ENCODE data around the gene SMIM13.

The SMIM13 gene

DNA sequence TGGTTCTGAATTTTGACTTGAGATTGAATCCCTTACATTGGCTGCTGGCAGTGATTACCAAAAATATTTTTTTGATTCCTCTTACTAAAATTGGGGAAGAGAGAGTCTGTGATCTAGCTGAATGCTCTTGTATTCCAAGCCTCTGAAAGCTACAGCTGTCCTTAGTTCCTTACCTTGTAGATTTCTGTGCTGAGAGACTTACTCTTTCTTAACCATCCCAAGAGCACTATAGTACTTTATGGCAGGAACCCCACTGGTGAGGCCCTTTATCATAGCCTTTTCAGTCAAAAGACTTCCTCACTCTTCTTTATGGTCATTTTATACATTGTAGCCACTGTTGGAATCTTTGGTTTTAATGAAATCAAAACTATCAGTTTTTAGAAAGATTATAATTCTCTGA is 37.0 kb downstream of the SMIM13 start:
- Histone ChIP-seq H3K4me3 (ENCODE audit: insufficient read depth, low read length, poor library complexity, severe bottlenecking) (no peak overlapping the region), H3K9me2 (replicated peaks; ENCODE audit: insufficient read depth, low read length) (no peaks in the 10 kb centered on the region), H3K27me3 (ENCODE audit: low read length) (no peaks in the 10 kb centered on the region), H3K4me2 (ENCODE audit: low read depth, low read length, poor library complexity, severe bottlenecking) (no peak overlapping the region), H3F3A (ENCODE audit: insufficient read depth) (peaks cover 6% of the 10 kb centered on the region; the same call in 1 of the 2 replicates), H3K9ac (ENCODE audit: low read length) (no peak overlapping the region), H4K20me1 (ENCODE audit: low read depth, low read length) (peaks cover 16% of the 10 kb centered on the region), H3K9me3 (ENCODE audit: insufficient read depth, low read length) (no peaks in the 10 kb centered on the region), H3K36me3 (ENCODE audit: low read length) (peaks cover 14% of the 10 kb centered on the region), H3K27ac (ENCODE audit: low read depth, low read length) (no peak overlapping the region), H2AFZ (ENCODE audit: low read depth, low read length, severe bottlenecking) (no peak overlapping the region), H3K79me2 (ENCODE audit: insufficient read depth, low read length) (peaks cover 82% of the 10 kb centered on the region)
- TF ChIP-seq, protein P1, sequence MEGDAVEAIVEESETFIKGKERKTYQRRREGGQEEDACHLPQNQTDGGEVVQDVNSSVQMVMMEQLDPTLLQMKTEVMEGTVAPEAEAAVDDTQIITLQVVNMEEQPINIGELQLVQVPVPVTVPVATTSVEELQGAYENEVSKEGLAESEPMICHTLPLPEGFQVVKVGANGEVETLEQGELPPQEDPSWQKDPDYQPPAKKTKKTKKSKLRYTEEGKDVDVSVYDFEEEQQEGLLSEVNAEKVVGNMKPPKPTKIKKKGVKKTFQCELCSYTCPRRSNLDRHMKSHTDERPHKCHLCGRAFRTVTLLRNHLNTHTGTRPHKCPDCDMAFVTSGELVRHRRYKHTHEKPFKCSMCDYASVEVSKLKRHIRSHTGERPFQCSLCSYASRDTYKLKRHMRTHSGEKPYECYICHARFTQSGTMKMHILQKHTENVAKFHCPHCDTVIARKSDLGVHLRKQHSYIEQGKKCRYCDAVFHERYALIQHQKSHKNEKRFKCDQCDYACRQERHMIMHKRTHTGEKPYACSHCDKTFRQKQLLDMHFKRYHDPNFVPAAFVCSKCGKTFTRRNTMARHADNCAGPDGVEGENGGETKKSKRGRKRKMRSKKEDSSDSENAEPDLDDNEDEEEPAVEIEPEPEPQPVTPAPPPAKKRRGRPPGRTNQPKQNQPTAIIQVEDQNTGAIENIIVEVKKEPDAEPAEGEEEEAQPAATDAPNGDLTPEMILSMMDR (IDR thresholded peaks at IDR 0.05; ENCODE audit: insufficient read depth, low read length, poor library complexity, severe bottlenecking) = no peak
- TF ChIP-seq EZH2phosphoT487 (conservative IDR thresholded peaks at IDR 0.05; ENCODE audit: low read length) = no peak

DNA sequence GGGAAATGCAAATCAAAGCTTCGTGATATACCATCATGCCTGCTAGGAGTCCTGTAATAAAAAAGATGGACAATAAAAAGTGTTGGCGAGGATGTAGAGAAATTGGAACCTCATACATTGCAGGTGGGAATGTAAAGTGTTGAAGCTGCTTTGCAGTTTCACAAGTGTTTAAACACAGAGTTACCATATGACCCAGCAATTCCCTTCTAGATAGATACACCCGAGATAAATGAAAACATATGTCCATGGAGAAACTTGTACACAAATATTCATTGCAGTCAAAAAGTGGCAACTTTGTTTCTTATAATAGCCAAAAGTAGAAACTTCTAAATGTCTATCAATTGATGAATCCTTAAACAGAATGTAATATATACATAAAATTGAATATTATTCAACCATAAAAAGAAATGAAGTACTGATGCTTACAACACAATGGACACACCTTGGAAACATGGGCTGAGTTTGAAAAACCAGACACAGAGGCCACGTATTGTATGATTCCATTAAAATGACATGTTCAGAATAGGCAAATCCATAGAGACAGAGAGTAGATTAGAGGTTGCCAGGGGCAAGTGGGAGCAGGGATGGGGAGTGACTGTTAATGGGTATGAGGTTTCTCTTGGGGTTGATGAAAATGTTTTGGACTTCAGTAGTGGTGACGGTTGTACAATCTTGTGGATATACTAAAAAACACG is 38.7 kb downstream of the SMIM13 start:
- H3K9ac ChIP-seq (ENCODE audit: low read length) = no peak overlapping the region
- no peaks in the 10 kb centered on the region for H3K27me3 ChIP-seq (ENCODE audit: low read length)
- H3K36me3 ChIP-seq (ENCODE audit: low read length) = peaks cover 28% of the 10 kb centered on the region
- no peak overlapping the region for H2AFZ ChIP-seq (ENCODE audit: low read depth, low read length, severe bottlenecking)
- H3K9me3 ChIP-seq (ENCODE audit: insufficient read depth, low read length) = no peaks in the 10 kb centered on the region
- peaks cover 65% of the 10 kb centered on the region for H3K79me2 ChIP-seq (ENCODE audit: insufficient read depth, low read length)
- no peak overlapping the region for H3K27ac ChIP-seq (ENCODE audit: low read depth, low read length)
- TF ChIP-seq EZH2phosphoT487 (conservative IDR thresholded peaks at IDR 0.05; ENCODE audit: low read length) = no peak
- TF ChIP-seq, protein P1 (IDR thresholded peaks at IDR 0.05; ENCODE audit: insufficient read depth, low read length, poor library complexity, severe bottlenecking) = no peak
- no peak overlapping the region for H3K4me3 ChIP-seq (ENCODE audit: insufficient read depth, low read length, poor library complexity, severe bottlenecking)
- H4K20me1 ChIP-seq (ENCODE audit: low read depth, low read length) = peaks cover 16% of the 10 kb centered on the region
- H3K9me2 ChIP-seq (replicated peaks; ENCODE audit: insufficient read depth, low read length) = no peaks in the 10 kb centered on the region
- no peak overlapping the region for H3K4me2 ChIP-seq (ENCODE audit: low read depth, low read length, poor library complexity, severe bottlenecking)
- peaks cover 11% of the 10 kb centered on the region for H3F3A ChIP-seq (ENCODE audit: insufficient read depth)

DNA sequence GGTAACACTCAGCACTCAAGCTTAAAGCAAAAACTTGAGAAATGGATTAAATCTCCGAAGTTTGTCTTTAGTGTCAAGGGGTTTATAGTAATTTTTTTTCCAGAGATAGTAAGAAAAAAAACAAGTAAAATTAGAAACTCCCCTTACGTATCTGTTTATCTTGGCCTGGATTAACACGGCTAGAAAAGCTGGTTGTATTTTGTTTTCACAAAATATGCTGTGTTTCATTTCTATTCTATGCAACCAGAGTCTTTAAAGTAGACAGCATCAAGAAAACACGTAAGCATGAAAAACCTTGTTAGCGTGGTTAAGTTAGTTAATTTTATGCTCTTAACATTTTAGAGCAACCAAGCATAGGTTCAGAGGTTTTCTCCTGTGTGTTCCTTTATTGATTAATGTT is 39.6 kb downstream of the SMIM13 start:
- Histone ChIP-seq H3K4me3 (ENCODE audit: insufficient read depth, low read length, poor library complexity, severe bottlenecking) (no peak overlapping the region), H3K27ac (ENCODE audit: low read depth, low read length) (no peak overlapping the region), H3K9me2 (replicated peaks; ENCODE audit: insufficient read depth, low read length) (no peaks in the 10 kb centered on the region), H3F3A (ENCODE audit: insufficient read depth) (peaks cover 11% of the 10 kb centered on the region), H3K9me3 (ENCODE audit: insufficient read depth, low read length) (no peaks in the 10 kb centered on the region), H3K36me3 (ENCODE audit: low read length) (peaks cover 37% of the 10 kb centered on the region), H3K27me3 (ENCODE audit: low read length) (no peaks in the 10 kb centered on the region), H3K9ac (ENCODE audit: low read length) (no peak overlapping the region), H2AFZ (ENCODE audit: low read depth, low read length, severe bottlenecking) (no peak overlapping the region), H3K79me2 (ENCODE audit: insufficient read depth, low read length) (peaks cover 56% of the 10 kb centered on the region), H3K4me2 (ENCODE audit: low read depth, low read length, poor library complexity, severe bottlenecking) (no peak overlapping the region), H4K20me1 (ENCODE audit: low read depth, low read length) (peaks cover 16% of the 10 kb centered on the region)
- no peak for TF ChIP-seq EZH2phosphoT487 (conservative IDR thresholded peaks at IDR 0.05; ENCODE audit: low read length)
- TF ChIP-seq, protein P1 (IDR thresholded peaks at IDR 0.05; ENCODE audit: insufficient read depth, low read length, poor library complexity, severe bottlenecking) = no peak

All from SU-DHL-6 (cell line).